PC-9 (cell line): ENCODE data around the gene ARID4B. TPM values are rescaled to one million over a fixed set of nuclear protein-coding genes. Genes with fewer than 3 reads are reported as not detected.

Experiments used
- BruUV-seq: library from RNA; stranded (reverse); fragments of 400-500 nt; replicated peaks from 2 replicates; lab custom pipeline; 2021; lab: Mats Ljungman, UMichigan
- CTCF ChIA-PET: fragments of 300-600 bp; sonication (Branson Sonifier 250); formaldehyde crosslinking; loops from one replicate; lab custom pipeline; 2022; ENCODE audit warnings: antibody characterized with exemption; lab: Charles Lee
- POLR2A ChIA-PET: fragments of 300-600 bp; sonication (Branson Sonifier 250); formaldehyde crosslinking; loops from one replicate; lab custom pipeline; 2022; ENCODE audit warnings: antibody characterized with exemption; ENCODE audit not compliant: unreplicated experiment; lab: Charles Lee
- DNase-seq, 2 experiments: peaks; one replicate each; pipeline versions ENCODE4 v3.0.0 to v3.0.0-alpha.2; 2015 to 2022; ENCODE audit warnings: mixed read lengths in 1 of 2
- H2AFZ ChIP-seq: fragments of 200-600 bp; sonication (generic); 2 replicates; pipeline ENCODE4 v1.8.1; 2017; ENCODE audit warnings: antibody characterized with exemption
- H3F3A ChIP-seq: fragments of 200-600 bp; sonication (generic); 2 replicates; pipeline ENCODE4 v1.8.1; 2017; ENCODE audit warnings: antibody characterized with exemption, mild to moderate bottlenecking, low read depth; ENCODE audit not compliant: insufficient read depth
- H3K27ac ChIP-seq: fragments of 200-600 bp; sonication (generic); 2 replicates; pipeline ENCODE4 v1.6.1; 2016; ENCODE audit warnings: mixed run types
- H3K27me3 ChIP-seq: fragments of 200-600 bp; sonication (generic); 2 replicates; pipeline ENCODE4 v1.6.1; 2016; ENCODE audit warnings: low read depth, mixed run types; ENCODE audit not compliant: insufficient read depth
- H3K36me3 ChIP-seq: fragments of 200-600 bp; sonication (generic); 2 replicates; pipeline ENCODE4 v1.6.1; 2016; ENCODE audit warnings: low read depth, mixed run types
- H3K4me1 ChIP-seq: fragments of 200-600 bp; sonication (generic); replicated peaks from 2 replicates; pipeline ENCODE4 v1.6.1; 2016; ENCODE audit warnings: mixed run types; ENCODE audit not compliant: insufficient read depth
- H3K4me2 ChIP-seq: fragments of 200-600 bp; sonication (generic); 2 replicates; pipeline ENCODE4 v1.6.1; 2017; ENCODE audit warnings: mixed run types
- H3K4me3 ChIP-seq: fragments of 200-600 bp; sonication (generic); 2 replicates; pipeline ENCODE4 v1.6.1; 2016; ENCODE audit warnings: mixed run types
- H3K79me2 ChIP-seq: fragments of 200-600 bp; sonication (generic); 2 replicates; pipeline ENCODE4 v1.6.1; 2017; ENCODE audit warnings: low read depth, mixed run types
- H3K9me2 ChIP-seq: fragments of 200-600 bp; sonication (generic); 2 replicates; pipeline ENCODE4 v1.8.1; 2017; ENCODE audit warnings: mild to moderate bottlenecking; ENCODE audit not compliant: insufficient read depth
- H3K9me3 ChIP-seq: fragments of 200-600 bp; sonication (generic); 2 replicates; pipeline ENCODE4 v1.8.1; 2016; ENCODE audit warnings: low read depth; ENCODE audit not compliant: insufficient read depth
- H4K20me1 ChIP-seq: fragments of 200-600 bp; sonication (generic); 2 replicates; pipeline ENCODE4 v1.8.1; 2017; ENCODE audit not compliant: insufficient read depth
- EZH2 ChIP-seq: fragments of 200-600 bp; sonication (generic); IDR thresholded peaks from 2 replicates; pipeline ENCODE4 v1.8.0; 2017; ENCODE audit warnings: antibody characterized with exemption, low read depth
- intact Hi-C: fragments of 100-400 bp; cut with micrococcal nuclease; formaldehyde crosslinking; loops from one replicate; pipeline ENCODE4 v1.10.0; 2022; ENCODE audit not compliant: unreplicated experiment
- total RNA-seq: library from RNA; stranded (reverse); gene quantifications from 2 replicates; pipeline ENCODE4 v1.2.3, GENCODE V29; 2021
- TF ChIP-seq, protein P1 (sequence below): fragments of 200-600 bp; sonication (generic); conservative IDR thresholded peaks from 2 replicates; pipeline ENCODE4 v1.6.1; 2017; ENCODE audit warnings: mixed run types, antibody characterized with exemption, mild to moderate bottlenecking, moderate library complexity

Gene ARID4B
- total RNA-seq, 1 experiment from 2014 or later, result 47.1 TPM

DNA sequence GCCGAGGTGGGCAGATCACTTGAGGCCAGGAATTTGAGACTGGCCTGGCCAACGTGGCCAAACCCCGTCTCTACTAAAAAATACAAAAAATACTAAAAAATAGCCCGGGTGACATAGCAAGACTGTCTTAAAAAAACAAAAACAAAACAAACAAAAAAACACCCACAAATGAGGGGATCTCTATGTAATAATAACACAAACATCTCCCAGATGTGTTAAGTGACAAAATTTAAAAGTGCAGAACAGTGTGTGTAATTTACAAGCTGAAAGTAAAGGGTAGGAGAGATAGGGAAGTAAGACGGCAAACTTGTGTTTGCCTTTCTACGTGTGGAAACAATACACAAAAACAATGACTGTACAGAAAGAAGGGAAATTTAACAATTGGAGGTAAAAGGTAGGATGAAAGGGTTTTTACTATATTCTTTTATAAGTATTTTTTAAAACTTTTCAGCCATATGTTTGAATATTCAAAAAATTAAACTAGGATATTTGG is 36.3 kb downstream of the ARID4B start:
- Histone ChIP-seq H3K27me3 (no peaks in the 10 kb centered on the region), H3K36me3 (no peaks in the 10 kb centered on the region), H3K9me2 (no peaks in the 10 kb centered on the region), H2AFZ (no peak overlapping the region), H3K27ac (no peak overlapping the region), H3K79me2 (peaks cover 97% of the 10 kb centered on the region), H3F3A (peaks cover 14% of the 10 kb centered on the region), H3K4me3 (no peak overlapping the region), H3K9me3 (no peaks in the 10 kb centered on the region), H3K4me2 (no peak overlapping the region), H4K20me1 (peaks cover 65% of the 10 kb centered on the region), H3K4me1 (peaks cover 37% of the 10 kb centered on the region)
- intact Hi-C loops, result no loop called here
- POLR2A ChIA-PET, result no interaction called here
- no peak for TF ChIP-seq EZH2
- TF ChIP-seq, protein P1, sequence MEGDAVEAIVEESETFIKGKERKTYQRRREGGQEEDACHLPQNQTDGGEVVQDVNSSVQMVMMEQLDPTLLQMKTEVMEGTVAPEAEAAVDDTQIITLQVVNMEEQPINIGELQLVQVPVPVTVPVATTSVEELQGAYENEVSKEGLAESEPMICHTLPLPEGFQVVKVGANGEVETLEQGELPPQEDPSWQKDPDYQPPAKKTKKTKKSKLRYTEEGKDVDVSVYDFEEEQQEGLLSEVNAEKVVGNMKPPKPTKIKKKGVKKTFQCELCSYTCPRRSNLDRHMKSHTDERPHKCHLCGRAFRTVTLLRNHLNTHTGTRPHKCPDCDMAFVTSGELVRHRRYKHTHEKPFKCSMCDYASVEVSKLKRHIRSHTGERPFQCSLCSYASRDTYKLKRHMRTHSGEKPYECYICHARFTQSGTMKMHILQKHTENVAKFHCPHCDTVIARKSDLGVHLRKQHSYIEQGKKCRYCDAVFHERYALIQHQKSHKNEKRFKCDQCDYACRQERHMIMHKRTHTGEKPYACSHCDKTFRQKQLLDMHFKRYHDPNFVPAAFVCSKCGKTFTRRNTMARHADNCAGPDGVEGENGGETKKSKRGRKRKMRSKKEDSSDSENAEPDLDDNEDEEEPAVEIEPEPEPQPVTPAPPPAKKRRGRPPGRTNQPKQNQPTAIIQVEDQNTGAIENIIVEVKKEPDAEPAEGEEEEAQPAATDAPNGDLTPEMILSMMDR, result no peak
- DNase-seq, result no peak
- CTCF ChIA-PET, result no interaction called here
- BruUV-seq, result no TSS peak

DNA sequence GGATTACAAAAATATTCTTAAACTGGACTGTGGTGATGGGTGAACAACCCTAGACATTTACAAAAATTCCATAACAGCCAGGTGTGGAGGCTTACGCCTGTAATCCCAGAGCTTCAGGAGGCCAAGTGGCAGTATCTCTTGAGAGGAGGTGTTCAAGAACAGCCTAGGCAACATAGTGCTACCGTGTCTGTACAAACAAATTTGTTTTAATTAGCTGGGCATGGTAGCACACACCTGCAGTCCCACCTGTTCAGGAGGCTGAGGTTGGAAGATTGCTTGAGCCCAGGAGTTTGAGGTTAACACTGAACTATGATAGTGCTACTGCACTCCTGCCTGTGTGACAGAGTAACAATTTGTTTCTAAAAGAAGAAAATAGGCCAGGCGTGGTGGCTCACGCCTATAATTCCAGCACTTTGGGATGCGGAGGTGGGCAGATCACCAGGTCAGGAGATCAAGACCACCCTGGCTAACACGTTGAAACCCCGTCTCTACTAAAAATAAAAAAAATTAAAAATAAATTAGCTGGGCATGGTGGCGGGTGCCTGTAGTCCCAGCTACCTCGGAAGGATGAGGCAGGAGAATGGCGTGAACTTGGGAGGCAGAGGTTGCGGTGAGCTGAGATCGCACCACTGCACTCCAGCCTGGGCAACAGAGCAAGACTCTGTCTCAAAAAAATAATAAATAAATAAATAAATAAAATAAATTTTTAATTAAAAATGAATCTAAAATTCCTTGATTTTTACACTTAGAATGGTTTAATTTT is 37.1 kb downstream of the ARID4B start:
- Histone ChIP-seq H3K9me3 (no peaks in the 10 kb centered on the region), H2AFZ (no peak overlapping the region), H3K4me3 (no peak overlapping the region), H3K4me1 (peaks cover 31% of the 10 kb centered on the region), H3K79me2 (peaks cover 97% of the 10 kb centered on the region), H3K27ac (no peak overlapping the region), H3F3A (peaks cover 8% of the 10 kb centered on the region; the same call in 1 of the 2 replicates), H3K27me3 (no peaks in the 10 kb centered on the region), H3K36me3 (no peaks in the 10 kb centered on the region), H3K9me2 (no peaks in the 10 kb centered on the region), H4K20me1 (peaks cover 67% of the 10 kb centered on the region), H3K4me2 (no peak overlapping the region)
- BruUV-seq, result no TSS peak
- intact Hi-C loops, result no loop called here
- no peak for DNase-seq
- POLR2A ChIA-PET, result no interaction called here
- CTCF ChIA-PET, result no interaction called here
- TF ChIP-seq EZH2, result no peak
- TF ChIP-seq, protein P1, result no peak

DNA sequence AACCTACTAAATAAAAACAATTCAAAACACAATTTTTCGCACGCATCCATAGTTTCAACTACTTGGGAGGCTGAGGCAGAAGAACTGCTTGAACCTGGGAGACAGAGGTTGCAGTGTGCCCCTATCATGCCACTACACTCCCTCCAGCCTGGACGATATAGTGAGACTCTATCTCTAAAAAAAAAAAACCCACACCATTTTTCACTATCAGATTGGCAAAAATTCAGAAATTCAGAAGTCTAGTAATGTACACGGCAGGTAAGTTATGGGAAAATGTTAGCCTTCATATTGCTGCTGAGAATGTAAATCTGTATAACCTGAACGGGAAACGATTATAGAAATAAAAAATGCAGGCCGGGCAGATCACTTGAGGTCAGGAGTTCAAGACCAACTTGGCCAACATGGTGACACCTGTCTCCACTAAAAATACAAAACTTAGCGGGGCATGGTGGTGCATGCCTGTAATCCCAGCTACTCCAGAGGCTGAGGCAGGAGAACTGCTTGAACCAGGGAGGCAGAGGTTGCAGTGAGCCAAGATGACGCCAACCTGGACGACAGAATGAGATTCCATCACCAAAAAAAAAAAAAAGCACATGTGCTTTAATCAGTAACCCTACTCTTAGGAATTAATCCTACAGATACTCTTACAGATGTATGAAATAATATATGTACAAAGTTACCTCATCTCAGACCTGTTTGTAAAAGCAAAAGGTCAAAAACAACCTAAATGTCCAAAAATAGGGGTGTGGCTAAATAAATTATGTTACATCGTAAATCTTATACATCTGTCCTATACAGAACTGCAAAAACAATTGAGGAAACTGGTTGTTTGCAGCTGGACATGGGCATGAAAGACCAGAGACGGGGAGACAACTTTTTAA is 37.9 kb downstream of the ARID4B start:
- no peak overlapping the region for H3K4me2 ChIP-seq
- DNase-seq, result no peak
- POLR2A ChIA-PET, result no interaction called here
- no peaks in the 10 kb centered on the region for H3K9me3 ChIP-seq
- no peak overlapping the region for H3K27ac ChIP-seq
- peaks cover 97% of the 10 kb centered on the region for H3K79me2 ChIP-seq
- intact Hi-C loops, result no loop called here
- peaks cover 23% of the 10 kb centered on the region; the same call in 1 of the 2 replicates for H3K4me1 ChIP-seq
- H3K36me3 ChIP-seq, result no peaks in the 10 kb centered on the region
- H4K20me1 ChIP-seq, result peaks cover 68% of the 10 kb centered on the region
- CTCF ChIA-PET, result no interaction called here
- no peaks in the 10 kb centered on the region for H3K9me2 ChIP-seq
- BruUV-seq, result no TSS peak
- H3K4me3 ChIP-seq, result no peak overlapping the region
- peaks cover 8% of the 10 kb centered on the region; the same call in 1 of the 2 replicates for H3F3A ChIP-seq
- H3K27me3 ChIP-seq, result no peaks in the 10 kb centered on the region
- no peak for TF ChIP-seq EZH2
- TF ChIP-seq, protein P1, result no peak
- H2AFZ ChIP-seq, result no peak overlapping the region
